PC-9 (cell line): Measurements from ENCODE around the gene CPLX3.

Experiments
- CTCF ChIP-seq: fragments of 200-600 bp; sonication (generic); conservative IDR thresholded peaks from 2 replicates; pipeline ENCODE4 v1.6.1; 2017; ENCODE audit warnings: mixed run types, antibody characterized with exemption, mild to moderate bottlenecking, moderate library complexity
- EZH2 ChIP-seq: fragments of 200-600 bp; sonication (generic); IDR thresholded peaks from 2 replicates; pipeline ENCODE4 v1.8.0; 2017; ENCODE audit warnings: antibody characterized with exemption, low read depth

GRCh38 chr15:74832826-74833225 lies 6.4 kb downstream of the CPLX3 start:
- TF ChIP-seq CTCF (no peak), EZH2 (no peak)
